Tibial nerve (tissue), 3 donors: ENCODE measurements around the gene ZP1.

ENCODE experiments used
- POLR2A ChIP-seq, 2 donors: fragments of 450-650 bp; IDR thresholded peaks; one replicate each; pipeline ENCODE4 v1.6.1; 2017; ENCODE audit warnings: antibody characterized with exemption in 2 of 2, mild to moderate bottlenecking in 2 of 2, moderate library complexity in 2 of 2
- TF ChIP-seq, protein P1 (sequence below), 5 experiments: fragments of 200-600 bp in 3 of 5; fragments of 450-650 bp in 2 of 5; sonication (generic) in 3 of 5; IDR thresholded peaks; one replicate each; pipeline ENCODE4 v1.5.1; 2016 to 2019; ENCODE audit warnings: antibody characterized with exemption in 5 of 5, mild to moderate bottlenecking in 3 of 5, moderate library complexity in 2 of 5

DNA sequence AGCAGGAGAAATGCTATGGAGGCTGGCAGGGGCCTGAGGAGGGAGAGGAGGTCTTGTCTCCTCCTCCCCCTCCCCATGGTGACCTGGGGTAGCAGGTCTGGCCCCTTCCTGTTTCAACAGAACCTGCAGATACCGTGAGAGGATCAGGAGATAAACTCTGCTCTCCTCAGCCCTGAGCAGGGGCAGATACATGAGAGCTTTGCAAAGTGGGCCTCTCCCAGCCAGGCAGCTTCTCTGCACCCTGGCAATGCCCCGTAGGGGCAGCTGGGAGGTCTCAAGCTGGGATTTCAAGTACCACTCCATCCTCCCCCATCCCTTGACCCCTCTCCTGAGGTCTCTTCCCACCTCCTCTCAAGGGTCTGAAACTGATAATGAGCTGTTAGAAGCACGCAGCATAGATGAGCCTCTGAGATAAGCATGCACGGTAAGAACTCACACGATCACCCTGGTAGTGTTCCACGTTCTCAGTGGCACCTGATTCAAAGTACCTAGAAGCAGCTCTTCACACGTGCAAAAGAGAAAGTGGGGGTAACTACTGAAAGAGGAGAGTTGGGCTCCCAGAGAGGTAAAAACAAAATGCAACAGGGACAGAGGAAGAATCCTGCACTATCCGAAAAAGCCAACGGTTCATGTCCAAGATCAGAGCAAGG is 30.4 kb upstream of the ZP1 start:
- TF ChIP-seq, protein P1, sequence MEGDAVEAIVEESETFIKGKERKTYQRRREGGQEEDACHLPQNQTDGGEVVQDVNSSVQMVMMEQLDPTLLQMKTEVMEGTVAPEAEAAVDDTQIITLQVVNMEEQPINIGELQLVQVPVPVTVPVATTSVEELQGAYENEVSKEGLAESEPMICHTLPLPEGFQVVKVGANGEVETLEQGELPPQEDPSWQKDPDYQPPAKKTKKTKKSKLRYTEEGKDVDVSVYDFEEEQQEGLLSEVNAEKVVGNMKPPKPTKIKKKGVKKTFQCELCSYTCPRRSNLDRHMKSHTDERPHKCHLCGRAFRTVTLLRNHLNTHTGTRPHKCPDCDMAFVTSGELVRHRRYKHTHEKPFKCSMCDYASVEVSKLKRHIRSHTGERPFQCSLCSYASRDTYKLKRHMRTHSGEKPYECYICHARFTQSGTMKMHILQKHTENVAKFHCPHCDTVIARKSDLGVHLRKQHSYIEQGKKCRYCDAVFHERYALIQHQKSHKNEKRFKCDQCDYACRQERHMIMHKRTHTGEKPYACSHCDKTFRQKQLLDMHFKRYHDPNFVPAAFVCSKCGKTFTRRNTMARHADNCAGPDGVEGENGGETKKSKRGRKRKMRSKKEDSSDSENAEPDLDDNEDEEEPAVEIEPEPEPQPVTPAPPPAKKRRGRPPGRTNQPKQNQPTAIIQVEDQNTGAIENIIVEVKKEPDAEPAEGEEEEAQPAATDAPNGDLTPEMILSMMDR (IDR thresholded peaks at IDR 0.05), result no peak
- TF ChIP-seq POLR2A (IDR thresholded peaks at IDR 0.05), result no peak
